ACC112 (cell line): ENCODE measurements around the gene TDG.

Source experiments
- H2AFZ ChIP-seq: fragments of 200-600 bp; sonication (generic); one replicate; pipeline ENCODE4 v1.6.0; 2017; ENCODE audit warnings: antibody characterized with exemption, low read length; ENCODE audit not compliant: unreplicated experiment
- H3K27ac ChIP-seq: fragments of 200-600 bp; sonication (generic); 2 replicates; pipeline ENCODE4 v1.5.1; 2014; ENCODE audit warnings: low read depth, mild to moderate bottlenecking, antibody characterized with exemption, low read length, moderate library complexity
- H3K27me3 ChIP-seq: fragments of 200-600 bp; sonication (generic); 2 replicates; pipeline ENCODE4 v1.6.1; 2014; ENCODE audit warnings: mild to moderate bottlenecking, antibody characterized with exemption, low read length, moderate library complexity, mixed read lengths; ENCODE audit not compliant: insufficient read depth
- H3K36me3 ChIP-seq: fragments of 200-600 bp; sonication (generic); 2 replicates; pipeline ENCODE4 v1.6.1; 2016; ENCODE audit warnings: mild to moderate bottlenecking, antibody characterized with exemption, low read length, moderate library complexity, mixed read lengths; ENCODE audit not compliant: insufficient read depth
- H3K4me1 ChIP-seq: fragments of 200-600 bp; sonication (generic); one replicate; pipeline ENCODE4 v1.6.1; 2016; ENCODE audit warnings: low read length, mixed read lengths; ENCODE audit not compliant: insufficient read depth, unreplicated experiment, control insufficient read depth
- H3K4me3 ChIP-seq: fragments of 200-600 bp; sonication (generic); 2 replicates; pipeline ENCODE4 v1.5.1; 2014; ENCODE audit warnings: mild to moderate bottlenecking, low read depth, low read length
- H3K79me2 ChIP-seq: fragments of 200-600 bp; sonication (generic); one replicate; pipeline ENCODE4 v1.6.0; 2016; ENCODE audit warnings: low read length; ENCODE audit not compliant: control insufficient read depth, unreplicated experiment, insufficient read depth

Gene TDG

GRCh38 chr12:103962493-103962892 is 3.2 kb upstream of the TDG start:
- Histone ChIP-seq H3K36me3 (no peaks in the 10 kb centered on the region), H3K27me3 (no peaks in the 10 kb centered on the region), H3K4me3 (no peak overlapping the region), H3K27ac (no peak overlapping the region), H3K4me1 (peaks cover 22% of the 10 kb centered on the region), H2AFZ (no peak overlapping the region), H3K79me2 (peaks cover 39% of the 10 kb centered on the region)

- peaks cover 24% of the 10 kb centered on the region for H3K4me1 ChIP-seq
- peaks cover 62% of the 10 kb centered on the region for H3K79me2 ChIP-seq
Observed at GRCh38 chr12:103964805-103965204, 867 bp upstream of the TDG start.

GRCh38 chr12:103965255-103965589 is 450 bp upstream of the TDG start:
- Histone ChIP-seq H3K79me2 (peaks cover 66% of the 10 kb centered on the region), H3K36me3 (no peaks in the 10 kb centered on the region), H3K4me1 (peaks cover 24% of the 10 kb centered on the region), H2AFZ (peak overlapping the region; percentile 69), H3K27ac (peak overlapping the region; percentile 69), H3K27me3 (no peaks in the 10 kb centered on the region), H3K4me3 (peak overlapping the region; percentile 94)

More at GRCh38 chr12:103964805-103965204, 867 bp upstream of the TDG start:
- Histone ChIP-seq H2AFZ (peak overlapping the region; percentile 69), H3K36me3 (no peaks in the 10 kb centered on the region), H3K27me3 (no peaks in the 10 kb centered on the region), H3K4me3 (peak overlapping the region; percentile 94), H3K27ac (peak overlapping the region; percentile 69; the same call in 1 of the 2 replicates)

- peak overlapping the region; percentile 69 for H3K27ac ChIP-seq
- no peaks in the 10 kb centered on the region for H3K27me3 ChIP-seq
- H3K36me3 ChIP-seq = no peaks in the 10 kb centered on the region
- H2AFZ ChIP-seq = no peak overlapping the region
- H3K4me1 ChIP-seq = peaks cover 24% of the 10 kb centered on the region
- H3K79me2 ChIP-seq = peaks cover 79% of the 10 kb centered on the region
- peak overlapping the region; percentile 94 for H3K4me3 ChIP-seq
Observed at GRCh38 chr12:103966736-103967135, 1.1 kb downstream of the TDG start.

GRCh38 chr12:103969391-103969790 is 3.7 kb downstream of the TDG start:
- Histone ChIP-seq H3K79me2 (peaks cover 91% of the 10 kb centered on the region), H3K4me1 (peaks cover 21% of the 10 kb centered on the region), H3K36me3 (no peaks in the 10 kb centered on the region), H3K27ac (peak overlapping the region; percentile 23), H3K4me3 (no peak overlapping the region), H3K27me3 (no peaks in the 10 kb centered on the region), H2AFZ (no peak overlapping the region)

- no peak overlapping the region for H2AFZ ChIP-seq
- H3K4me1 ChIP-seq = peaks cover 8% of the 10 kb centered on the region
- H3K4me3 ChIP-seq = no peak overlapping the region
- H3K79me2 ChIP-seq = peaks cover 87% of the 10 kb centered on the region
- peaks cover 15% of the 10 kb centered on the region; the same call in 1 of the 2 replicates for H3K36me3 ChIP-seq
- no peaks in the 10 kb centered on the region for H3K27me3 ChIP-seq
- H3K27ac ChIP-seq = no peak overlapping the region
Observed at GRCh38 chr12:103973909-103974308, 8.2 kb downstream of the TDG start.

- no peak overlapping the region for H2AFZ ChIP-seq
- no peaks in the 10 kb centered on the region for H3K27me3 ChIP-seq
- no peak overlapping the region for H3K4me3 ChIP-seq
- H3K79me2 ChIP-seq = peaks cover 78% of the 10 kb centered on the region
- H3K27ac ChIP-seq = no peak overlapping the region
- no peaks in the 10 kb centered on the region for H3K4me1 ChIP-seq
- peaks cover 19% of the 10 kb centered on the region for H3K36me3 ChIP-seq
Observed at GRCh38 chr12:103975368-103975767, 9.7 kb downstream of the TDG start.

GRCh38 chr12:103978384-103978982 is 12.8 kb downstream of the TDG start:
- H3K36me3 ChIP-seq = peaks cover 22% of the 10 kb centered on the region
- no peak overlapping the region for H2AFZ ChIP-seq
- H3K4me1 ChIP-seq = no peaks in the 10 kb centered on the region
- H3K27ac ChIP-seq = no peak overlapping the region
- H3K4me3 ChIP-seq = no peak overlapping the region
- peaks cover 49% of the 10 kb centered on the region for H3K79me2 ChIP-seq
- no peaks in the 10 kb centered on the region for H3K27me3 ChIP-seq

- H3K27me3 ChIP-seq = no peaks in the 10 kb centered on the region
- no peaks in the 10 kb centered on the region for H3K79me2 ChIP-seq
- H3K36me3 ChIP-seq = peaks cover 14% of the 10 kb centered on the region
- no peak overlapping the region for H3K4me3 ChIP-seq
- H3K4me1 ChIP-seq = no peaks in the 10 kb centered on the region
- no peak overlapping the region for H2AFZ ChIP-seq
- no peak overlapping the region for H3K27ac ChIP-seq
Observed at GRCh38 chr12:103986829-103987228, 21.2 kb downstream of the TDG start.

- Histone ChIP-seq H3K4me3 (no peak overlapping the region), H3K27me3 (no peaks in the 10 kb centered on the region), H3K27ac (no peak overlapping the region), H3K36me3 (peaks cover 3% of the 10 kb centered on the region), H3K4me1 (no peaks in the 10 kb centered on the region), H3K79me2 (no peaks in the 10 kb centered on the region), H2AFZ (no peak overlapping the region)
Observed at GRCh38 chr12:103994235-103994634, 28.6 kb downstream of the TDG start.

GRCh38 chr12:103996595-103996994 is 30.9 kb downstream of the TDG start:
- Histone ChIP-seq H3K36me3 (no peaks in the 10 kb centered on the region), H3K4me3 (no peak overlapping the region), H2AFZ (no peak overlapping the region), H3K27ac (no peak overlapping the region), H3K4me1 (no peaks in the 10 kb centered on the region), H3K79me2 (no peaks in the 10 kb centered on the region), H3K27me3 (no peaks in the 10 kb centered on the region)
